CD14-positive monocyte (primary cell): ENCODE data around the gene HSPG2. TPM values are rescaled to one million over a fixed set of nuclear protein-coding genes. Genes with fewer than 3 reads are reported as not detected.
A peak's percentile ranks its signal among the peaks of the same experiment; 100 is the strongest.

Experiments
- DNase-seq, 3 donors: peaks; one replicate each; pipeline ENCODE4 v3.0.0-alpha.2; 2011 to 2022
- H2AFZ ChIP-seq: 2 replicates; pipeline ENCODE4 v1.6.0; 2012; ENCODE audit warnings: mild to moderate bottlenecking, low read depth, low read length, inconsistent platforms; ENCODE audit not compliant: insufficient read depth, poor library complexity, severe bottlenecking
- H3K27ac ChIP-seq, 2 donors: 1 replicate in 1 of 2; 2 replicates in 1 of 2; pipeline ENCODE4 v1.5.1; 2012 to 2013; ENCODE audit warnings: low read length in 2 of 2, control low read depth in 1 of 2, inconsistent platforms in 1 of 2, low read depth in 1 of 2, mild to moderate bottlenecking in 1 of 2
- H3K27me3 ChIP-seq, 2 donors: one replicate each; pipeline versions ENCODE4 v1.6.0 to v1.6.1; 2011 to 2013; ENCODE audit warnings: low read length in 2 of 2; ENCODE audit not compliant: control insufficient read depth in 2 of 2, insufficient read depth in 2 of 2
- H3K36me3 ChIP-seq, 2 donors: replicated peaks in 1 of 2; 1 replicate in 1 of 2; 2 replicates in 1 of 2; pipeline versions ENCODE4 v1.5.1 to v1.6.1; 2012 to 2013; ENCODE audit warnings: low read length in 2 of 2, control low read depth in 1 of 2, inconsistent platforms in 1 of 2, mild to moderate bottlenecking in 1 of 2; ENCODE audit not compliant: insufficient read depth in 2 of 2, control insufficient read depth in 1 of 2
- H3K4me1 ChIP-seq, 2 donors: 1 replicate in 1 of 2; 2 replicates in 1 of 2; pipeline versions ENCODE4 v1.5.1 to v1.6.1; 2012 to 2013; ENCODE audit warnings: low read length in 2 of 2, control low read depth in 1 of 2, inconsistent platforms in 1 of 2, mild to moderate bottlenecking in 1 of 2, moderate library complexity in 1 of 2; ENCODE audit not compliant: insufficient read depth in 2 of 2, control insufficient read depth in 1 of 2
- H3K4me2 ChIP-seq: replicated peaks from 2 replicates; pipeline ENCODE3; 2012; ENCODE audit warnings: low read length, moderate library complexity, mild to moderate bottlenecking; ENCODE audit not compliant: poor library complexity, severe bottlenecking; ENCODE audit errors: extremely low read depth
- H3K4me3 ChIP-seq, 3 experiments: fragments of 200-600 bp in 1 of 3; sonication (generic) in 1 of 3; replicated peaks in 1 of 3; 1 replicate in 2 of 3; 2 replicates in 1 of 3; pipeline ENCODE4 v1.5.1; 2011 to 2013; ENCODE audit warnings: low read length in 3 of 3, mild to moderate bottlenecking in 3 of 3, control low read depth in 2 of 3, low read depth in 2 of 3, inconsistent platforms in 1 of 3, moderate library complexity in 1 of 3
- H3K79me2 ChIP-seq: 2 replicates; pipeline ENCODE4 v1.6.0; 2012; ENCODE audit warnings: mild to moderate bottlenecking, control low read depth, inconsistent platforms, low read length, moderate library complexity; ENCODE audit not compliant: insufficient read depth
- H3K9ac ChIP-seq: 2 replicates; pipeline ENCODE4 v1.6.0; 2017; ENCODE audit warnings: low read length, mild to moderate bottlenecking; ENCODE audit not compliant: insufficient read depth, poor library complexity, severe bottlenecking
- H3K9me3 ChIP-seq, 2 donors: replicated peaks in 1 of 2; 1 replicate in 1 of 2; 2 replicates in 1 of 2; pipeline versions ENCODE4 v1.5.1 to v1.6.1; 2012 to 2013; ENCODE audit warnings: low read length in 2 of 2, control low read depth in 1 of 2; ENCODE audit not compliant: control insufficient read depth in 1 of 2, insufficient read depth in 1 of 2
- H4K20me1 ChIP-seq: 2 replicates; pipeline ENCODE4 v1.6.0; 2012; ENCODE audit warnings: mild to moderate bottlenecking, low read length, control low read depth, moderate library complexity; ENCODE audit not compliant: insufficient read depth
- H3K27ac Mint-ChIP-seq, 7 donors: one replicate each; pipeline ENCODE4 v1.8.0; 2020; ENCODE audit warnings: mild to moderate bottlenecking in 7 of 7, mixed read lengths in 7 of 7, moderate library complexity in 6 of 7, inconsistent platforms in 2 of 7
- H3K27me3 Mint-ChIP-seq, 3 donors: one replicate each; pipeline ENCODE4 v1.8.0; 2021 to 2022; ENCODE audit warnings: low read depth in 3 of 3, mild to moderate bottlenecking in 3 of 3, mixed read lengths in 3 of 3, moderate library complexity in 3 of 3, inconsistent platforms in 1 of 3
- H3K36me3 Mint-ChIP-seq, 2 donors: one replicate each; pipeline ENCODE4 v1.8.0; 2020; ENCODE audit warnings: mixed read lengths in 2 of 2, inconsistent platforms in 1 of 2, mild to moderate bottlenecking in 1 of 2
- H3K4me1 Mint-ChIP-seq: one replicate; pipeline ENCODE4 v1.8.0; 2020; ENCODE audit warnings: mild to moderate bottlenecking, mixed read lengths
- H3K4me3 Mint-ChIP-seq, 2 donors: one replicate each; pipeline ENCODE4 v1.8.0; 2020; ENCODE audit warnings: mild to moderate bottlenecking in 2 of 2, mixed read lengths in 2 of 2, moderate library complexity in 1 of 2
- H3K9me3 Mint-ChIP-seq, 7 donors: one replicate each; pipeline ENCODE4 v1.8.0; 2020 to 2022; ENCODE audit warnings: mixed read lengths in 7 of 7, mild to moderate bottlenecking in 6 of 7, moderate library complexity in 6 of 7, inconsistent platforms in 2 of 7
- CTCF ChIP-seq: fragments of 200-600 bp; IDR thresholded peaks from one replicate; pipeline ENCODE4 v1.8.0; 2022; ENCODE audit warnings: antibody characterized with exemption, mild to moderate bottlenecking
- WGBS: methylation state at CpG from one replicate; pipeline ENCODE4 v1.1.5; 2013; ENCODE audit warnings: missing lambda C conversion rate; ENCODE audit not compliant: insufficient coverage; 5-methylcytosine and 5-hydroxymethylcytosine counted together
- intact Hi-C, 2 donors: fragments of 100-400 bp; cut with micrococcal nuclease; formaldehyde crosslinking; loops; one replicate each; pipeline versions ENCODE4 v1.15.0 to v1.15.1; 2023
- polyA plus RNA-seq, 3 donors: library from polyadenylated mRNA; depleted of rRNA in 1 of 3; unstranded in 2 of 3; stranded (reverse) in 1 of 3; fragments of 300-500 nt in 2 of 3; fragments of >200 nt in 1 of 3; fragmentation: Illumina TruSeq in 2 of 3; gene quantifications; 1 replicate in 2 of 3; 2 replicates in 1 of 3; pipeline ENCODE4 v1.2.3, GENCODE V29; 2012 to 2021

Gene HSPG2
- polyA plus RNA-seq, 3 donors = 0.44 TPM; not detected in 2

- TF ChIP-seq CTCF = no peak
Observed at GRCh38 chr1:21935393-21935804, 1.7 kb downstream of the HSPG2 start.

GRCh38 chr1:21933397-21934248, 3.5 kb downstream of the HSPG2 start:
- Mint-ChIP-seq H3K27ac (peak overlapping the region in 2 of 7 donors; percentile 30 to 80), H3K4me3 (no peak overlapping the region), H3K4me1 (peaks cover 17% of the 10 kb centered on the region), H3K36me3 (peaks cover 0 to 3% of the 10 kb centered on the region in 2 donors), H3K9me3 (peaks cover 0 to 2% (median 0%) of the 10 kb centered on the region in 7 donors), H3K27me3 (peaks cover 13 to 24% (median 16%) of the 10 kb centered on the region in 3 donors)
- Histone ChIP-seq H3K4me3 (no peak overlapping the region), H3K27ac (no peak overlapping the region), H3K36me3 (no peaks in the 10 kb centered on the region), H2AFZ (no peak overlapping the region), H3K9me3 (no peaks in the 10 kb centered on the region), H3K9ac (no peak overlapping the region), H3K27me3 (peaks cover 4 to 9% of the 10 kb centered on the region in 2 donors), H3K79me2 (no peaks in the 10 kb centered on the region), H4K20me1 (no peaks in the 10 kb centered on the region), H3K4me2 (no peak overlapping the region), H3K4me1 (peaks cover 7 to 18% of the 10 kb centered on the region in 2 donors)
- no peak for DNase-seq
- WGBS = 16% methylated on average over 11 of the region's 19 CpGs
- no peak for TF ChIP-seq CTCF
- intact Hi-C loops = loop anchor here in 1 of 2 donors (10.0 kb wide), 1 partner anchor 119 kb away; the partner anchor contains the start of gene LDLRAD2

More at GRCh38 chr1:21935393-21935804, 1.7 kb downstream of the HSPG2 start:
- intact Hi-C loops = loop anchor here (5.0 to 10.0 kb wide), 2 partner anchors 118 to 121 kb away; partner anchors contain the start of gene LDLRAD2 (in 1 of the 2)
- Mint-ChIP-seq H3K4me1 (peaks cover 32% of the 10 kb centered on the region), H3K27ac (peak overlapping the region in 1 of 7 donors; percentile 76), H3K36me3 (peaks cover 0 to 3% of the 10 kb centered on the region in 2 donors), H3K9me3 (peaks cover 0 to 2% (median 0%) of the 10 kb centered on the region in 7 donors), H3K4me3 (no peak overlapping the region), H3K27me3 (peaks cover 13 to 24% (median 16%) of the 10 kb centered on the region in 3 donors)
- DNase-seq = no peak
- H3K9ac ChIP-seq = no peak overlapping the region
- H4K20me1 ChIP-seq = no peaks in the 10 kb centered on the region
- no peak overlapping the region for H3K4me3 ChIP-seq
- H3K4me2 ChIP-seq = no peak overlapping the region
- peaks cover 4 to 9% of the 10 kb centered on the region in 2 donors for H3K27me3 ChIP-seq
- H3K36me3 ChIP-seq = no peaks in the 10 kb centered on the region
- 89% methylated on average over 4 of the region's 10 CpGs for WGBS
- H2AFZ ChIP-seq = no peak overlapping the region
- no peaks in the 10 kb centered on the region for H3K79me2 ChIP-seq
- no peak overlapping the region for H3K27ac ChIP-seq
- H3K4me1 ChIP-seq = peaks cover 22 to 35% of the 10 kb centered on the region in 2 donors
- no peaks in the 10 kb centered on the region for H3K9me3 ChIP-seq
